SK-N-SH (cell line): ENCODE measurements around the gene SERINC2.

ENCODE experiments used
- CTCF ChIP-seq: fragments of 200-600 bp; sonication (generic); IDR thresholded peaks from 2 replicates; pipeline ENCODE4 v1.6.1; 2017; ENCODE audit warnings: antibody characterized with exemption, mild to moderate bottlenecking, moderate library complexity
- EP300 ChIP-seq, 2 experiments: IDR thresholded peaks; 2 replicates each; pipeline versions ENCODE4 v1.4.0 to v1.6.1; 2012; ENCODE audit warnings: borderline replicate concordance in 1 of 2, low read depth in 1 of 2, low read length in 1 of 2
- EZH2phosphoT487 ChIP-seq: fragments of 200-600 bp; sonication (generic); IDR thresholded peaks from 2 replicates; pipeline ENCODE4 v1.6.1; 2017; ENCODE audit warnings: low read depth, mixed run types, mild to moderate bottlenecking, antibody characterized with exemption, moderate library complexity, borderline replicate concordance
- FOSL2 ChIP-seq: IDR thresholded peaks from 2 replicates; pipeline ENCODE4 v1.4.0; 2012; ENCODE audit warnings: low read depth, mild to moderate bottlenecking, moderate library complexity, borderline replicate concordance
- FOXM1 ChIP-seq: IDR thresholded peaks from 2 replicates; pipeline ENCODE4 v1.4.0; 2012; ENCODE audit warnings: low read depth, mild to moderate bottlenecking
- GABPA ChIP-seq: IDR thresholded peaks from 2 replicates; pipeline ENCODE4 v1.4.0; 2012; ENCODE audit warnings: low read depth, mild to moderate bottlenecking
- JUND ChIP-seq: IDR thresholded peaks from 2 replicates; pipeline ENCODE4 v1.4.0; 2012
- POLR2AphosphoS5 ChIP-seq: IDR thresholded peaks from 2 replicates; pipeline ENCODE4 v1.6.1; 2012; ENCODE audit warnings: low read depth, low read length
- RAD21 ChIP-seq: IDR thresholded peaks from 2 replicates; pipeline ENCODE4 v1.6.1; 2012; ENCODE audit warnings: mild to moderate bottlenecking, low read length
- REST ChIP-seq: IDR thresholded peaks from 2 replicates; pipeline ENCODE4 v1.6.1; 2012; ENCODE audit warnings: mild to moderate bottlenecking, low read depth, low read length, moderate library complexity
- TCF12 ChIP-seq: IDR thresholded peaks from 2 replicates; pipeline ENCODE4 v1.4.0; 2012
- TEAD4 ChIP-seq: IDR thresholded peaks from 2 replicates; pipeline ENCODE4 v1.4.0; 2012; ENCODE audit warnings: mild to moderate bottlenecking, borderline replicate concordance; ENCODE audit not compliant: insufficient read depth
- TF ChIP-seq, protein P1 (sequence below): IDR thresholded peaks from 2 replicates; pipeline ENCODE4; 2012

- no peak for TF ChIP-seq REST
- no peak for TF ChIP-seq EZH2phosphoT487
- TF ChIP-seq, protein P1, sequence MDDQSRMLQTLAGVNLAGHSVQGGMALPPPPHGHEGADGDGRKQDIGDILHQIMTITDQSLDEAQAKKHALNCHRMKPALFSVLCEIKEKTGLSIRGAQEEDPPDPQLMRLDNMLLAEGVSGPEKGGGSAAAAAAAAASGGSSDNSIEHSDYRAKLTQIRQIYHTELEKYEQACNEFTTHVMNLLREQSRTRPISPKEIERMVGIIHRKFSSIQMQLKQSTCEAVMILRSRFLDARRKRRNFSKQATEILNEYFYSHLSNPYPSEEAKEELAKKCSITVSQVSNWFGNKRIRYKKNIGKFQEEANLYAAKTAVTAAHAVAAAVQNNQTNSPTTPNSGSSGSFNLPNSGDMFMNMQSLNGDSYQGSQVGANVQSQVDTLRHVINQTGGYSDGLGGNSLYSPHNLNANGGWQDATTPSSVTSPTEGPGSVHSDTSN, result no peak
- no peak for TF ChIP-seq CTCF
- no peak for TF ChIP-seq EP300 (IDR thresholded peaks at IDR 0.05; ENCODE audit: borderline replicate concordance in 1 of 2, low read depth in 1 of 2, low read length in 1 of 2)
- no peak for TF ChIP-seq TCF12
- TF ChIP-seq JUND, result no peak
- no peak for TF ChIP-seq TEAD4
- no peak for TF ChIP-seq POLR2AphosphoS5
- TF ChIP-seq GABPA, result no peak
- TF ChIP-seq RAD21, result no peak
- no peak for TF ChIP-seq FOSL2
- TF ChIP-seq FOXM1, result no peak
Measured at GRCh38 chr1:31382379-31382989, 30.5 kb upstream of the SERINC2 start.
